Panc1 (cell line): ENCODE data around the gene ZNF224. TPM values are rescaled to one million over a fixed set of nuclear protein-coding genes. Genes with fewer than 3 reads are reported as not detected.
A peak's percentile ranks its signal among the peaks of the same experiment; 100 is the strongest.

Experiments
- ATAC-seq: fragments of 200-7000 bp; cut with Tn5 transposase; 2 replicates; pipeline ENCODE4 v1.9.1; 2020; ENCODE audit warnings: mild to moderate bottlenecking, moderate library complexity
- BruUV-seq: library from RNA; stranded (reverse); fragments of 400-500 nt; replicated peaks from 2 replicates; lab custom pipeline; 2021; lab: Mats Ljungman, UMichigan
- CTCF ChIA-PET: fragments of 300-600 bp; sonication (Branson Sonifier 250); formaldehyde crosslinking; loops from one replicate; lab custom pipeline; 2022; ENCODE audit warnings: antibody characterized with exemption; lab: Charles Lee
- POLR2A ChIA-PET: fragments of 300-600 bp; sonication (Branson Sonifier 250); formaldehyde crosslinking; loops from one replicate; lab custom pipeline; 2022; ENCODE audit warnings: antibody characterized with exemption; lab: Charles Lee
- DNase-seq: peaks from one replicate; pipeline ENCODE4 v3.0.0-alpha.2; 2010; ENCODE audit warnings: low read depth, low spot score
- H3K27ac ChIP-seq: 2 replicates; pipeline ENCODE4 v1.5.1; 2011; ENCODE audit warnings: mild to moderate bottlenecking, low read length, inconsistent platforms
- H3K27me3 ChIP-seq: fragments of 200-500 bp; sonication (Bioruptor generic); 2 replicates; pipeline ENCODE4 v1.6.0; 2014; ENCODE audit warnings: low read length, inconsistent platforms; ENCODE audit not compliant: control insufficient read depth, insufficient read depth
- H3K36me3 ChIP-seq: fragments of 200-500 bp; sonication (Bioruptor generic); 2 replicates; pipeline ENCODE4 v1.5.1; 2014; ENCODE audit warnings: inconsistent platforms, mild to moderate bottlenecking, low read length, moderate library complexity; ENCODE audit not compliant: control insufficient read depth, insufficient read depth
- H3K4me1 ChIP-seq: 2 replicates; pipeline ENCODE4 v1.5.1; 2011; ENCODE audit warnings: inconsistent platforms, mild to moderate bottlenecking, low read length, moderate library complexity; ENCODE audit not compliant: control insufficient read depth, insufficient read depth
- H3K4me3 ChIP-seq, 2 experiments: 2 replicates each; pipeline ENCODE4 v1.5.1; 2011 to 2012; ENCODE audit warnings: low read depth in 2 of 2, low read length in 2 of 2, mild to moderate bottlenecking in 2 of 2, inconsistent platforms in 1 of 2, moderate library complexity in 1 of 2
- H3K9me3 ChIP-seq: fragments of 200-500 bp; sonication (Bioruptor generic); 2 replicates; pipeline ENCODE4 v1.5.1; 2014; ENCODE audit warnings: low read depth, mild to moderate bottlenecking, inconsistent platforms, low read length, moderate library complexity; ENCODE audit not compliant: control insufficient read depth, insufficient read depth
- POLR2AphosphoS5 ChIP-seq: IDR thresholded peaks from 2 replicates; pipeline ENCODE4 v1.6.1; 2012; ENCODE audit warnings: mild to moderate bottlenecking, low read depth, low read length, moderate library complexity
- SIN3A ChIP-seq: IDR thresholded peaks from 2 replicates; pipeline ENCODE4 v1.6.1; 2012; ENCODE audit warnings: low read depth, mild to moderate bottlenecking, low read length, moderate library complexity, borderline replicate concordance; ENCODE audit not compliant: insufficient read depth
- TCF7L2 ChIP-seq: IDR thresholded peaks from 2 replicates; pipeline ENCODE4 v1.6.1; 2011; ENCODE audit warnings: mild to moderate bottlenecking, low read depth, low read length, inconsistent platforms
- in situ Hi-C: cut with HindIII; loops from 2 replicates; pipeline ENCODE4 v1.10.0; 2016; ENCODE audit warnings: low sequenced_read_pairs, low pct_unique_long_range_greater_than_20kb
- intact Hi-C: fragments of 100-400 bp; cut with micrococcal nuclease; formaldehyde crosslinking; loops from one replicate; pipeline ENCODE4 v1.10.0; 2022; ENCODE audit not compliant: unreplicated experiment
- total RNA-seq: library from RNA; stranded (reverse); gene quantifications from one replicate; pipeline ENCODE4 v1.2.1, GENCODE V29; 2021; ENCODE audit not compliant: unreplicated experiment
- TF ChIP-seq, protein P1 (sequence below), 2 experiments: IDR thresholded peaks; 2 replicates each; pipeline ENCODE4 v1.6.1; 2011 to 2012; ENCODE audit warnings: low read depth in 2 of 2, control low read depth in 1 of 2, low read length in 1 of 2, mild to moderate bottlenecking in 1 of 2, moderate library complexity in 1 of 2; ENCODE audit not compliant: insufficient read depth in 1 of 2
- TF ChIP-seq, protein P2 (sequence below): fragments of 450-650 bp; IDR thresholded peaks from 2 replicates; pipeline ENCODE4 v1.5.1; 2017; ENCODE audit warnings: mild to moderate bottlenecking

Gene ZNF224
- total RNA-seq, 1 experiment from 2014 or later: 13.4 TPM

DNA sequence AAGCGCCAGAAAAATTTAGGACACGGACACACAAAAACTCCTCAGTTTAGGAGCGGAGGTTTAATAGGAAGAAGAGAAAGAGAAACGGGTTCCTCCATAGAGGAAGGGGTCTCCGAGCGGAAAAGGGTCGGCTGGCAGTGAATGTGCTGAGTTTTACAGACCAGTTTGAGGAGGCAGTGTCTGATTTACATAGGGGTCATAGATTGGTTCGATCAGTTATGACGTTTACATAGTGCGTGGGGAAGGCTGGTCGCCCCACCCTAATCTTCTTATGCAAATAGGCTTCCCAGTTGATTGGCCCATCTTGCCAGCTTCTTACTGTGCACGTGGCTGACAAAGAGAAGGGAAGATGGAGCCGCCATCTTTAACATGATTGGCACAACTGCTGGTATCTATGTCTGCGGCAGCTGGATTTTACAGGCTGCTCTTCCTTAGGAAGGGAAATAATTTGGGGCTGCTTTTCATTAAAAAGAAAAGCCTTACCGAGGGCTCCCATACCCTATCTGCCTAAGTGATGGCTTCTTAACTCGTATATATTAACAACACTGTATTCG is 17.8 kb downstream of the ZNF224 start:
- no peaks in the 10 kb centered on the region; the same call in none of the 2 replicates for H3K36me3 ChIP-seq
- intact Hi-C loops: no loop called here
- POLR2A ChIA-PET: no interaction called here
- TF ChIP-seq POLR2AphosphoS5: no peak
- no peaks in the 10 kb centered on the region for H3K4me1 ChIP-seq
- in situ Hi-C loops: no loop called here
- H3K4me3 ChIP-seq: peak overlapping the region; percentile 89 to 96
- peak overlapping the region; percentile 84; the same call in 1 of the 2 replicates for H3K27ac ChIP-seq
- DNase-seq: no peak
- CTCF ChIA-PET: no interaction called here
- H3K9me3 ChIP-seq: peaks cover 19% of the 10 kb centered on the region; the same call in 1 of the 2 replicates
- no peaks in the 10 kb centered on the region for H3K27me3 ChIP-seq
- ATAC-seq: no peak
- no TSS peak for BruUV-seq

DNA sequence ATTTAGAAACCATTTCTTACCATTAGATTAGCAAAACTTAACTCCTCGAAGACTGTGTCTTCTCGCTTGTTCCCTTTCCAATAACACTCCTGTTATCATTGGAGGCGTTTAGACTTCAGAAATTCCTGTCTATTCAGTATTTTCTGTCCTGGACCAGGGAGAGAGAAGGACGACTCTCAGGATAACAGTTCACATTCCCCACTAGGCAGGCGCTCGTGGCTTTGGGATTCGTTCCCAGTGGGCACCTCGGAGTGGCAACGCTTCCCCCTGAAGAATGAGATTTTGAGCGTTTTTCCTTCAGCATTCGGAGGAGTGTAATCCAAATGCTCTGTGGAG is 18.6 kb downstream of the ZNF224 start:
- Histone ChIP-seq H3K36me3 (no peaks in the 10 kb centered on the region; the same call in none of the 2 replicates), H3K4me3 (peak overlapping the region; percentile 89 to 96), H3K4me1 (no peaks in the 10 kb centered on the region), H3K9me3 (peaks cover 16% of the 10 kb centered on the region; the same call in 1 of the 2 replicates), H3K27ac (peak overlapping the region; percentile 84), H3K27me3 (no peaks in the 10 kb centered on the region)
- BruUV-seq: no TSS peak
- TF ChIP-seq, protein P1, sequence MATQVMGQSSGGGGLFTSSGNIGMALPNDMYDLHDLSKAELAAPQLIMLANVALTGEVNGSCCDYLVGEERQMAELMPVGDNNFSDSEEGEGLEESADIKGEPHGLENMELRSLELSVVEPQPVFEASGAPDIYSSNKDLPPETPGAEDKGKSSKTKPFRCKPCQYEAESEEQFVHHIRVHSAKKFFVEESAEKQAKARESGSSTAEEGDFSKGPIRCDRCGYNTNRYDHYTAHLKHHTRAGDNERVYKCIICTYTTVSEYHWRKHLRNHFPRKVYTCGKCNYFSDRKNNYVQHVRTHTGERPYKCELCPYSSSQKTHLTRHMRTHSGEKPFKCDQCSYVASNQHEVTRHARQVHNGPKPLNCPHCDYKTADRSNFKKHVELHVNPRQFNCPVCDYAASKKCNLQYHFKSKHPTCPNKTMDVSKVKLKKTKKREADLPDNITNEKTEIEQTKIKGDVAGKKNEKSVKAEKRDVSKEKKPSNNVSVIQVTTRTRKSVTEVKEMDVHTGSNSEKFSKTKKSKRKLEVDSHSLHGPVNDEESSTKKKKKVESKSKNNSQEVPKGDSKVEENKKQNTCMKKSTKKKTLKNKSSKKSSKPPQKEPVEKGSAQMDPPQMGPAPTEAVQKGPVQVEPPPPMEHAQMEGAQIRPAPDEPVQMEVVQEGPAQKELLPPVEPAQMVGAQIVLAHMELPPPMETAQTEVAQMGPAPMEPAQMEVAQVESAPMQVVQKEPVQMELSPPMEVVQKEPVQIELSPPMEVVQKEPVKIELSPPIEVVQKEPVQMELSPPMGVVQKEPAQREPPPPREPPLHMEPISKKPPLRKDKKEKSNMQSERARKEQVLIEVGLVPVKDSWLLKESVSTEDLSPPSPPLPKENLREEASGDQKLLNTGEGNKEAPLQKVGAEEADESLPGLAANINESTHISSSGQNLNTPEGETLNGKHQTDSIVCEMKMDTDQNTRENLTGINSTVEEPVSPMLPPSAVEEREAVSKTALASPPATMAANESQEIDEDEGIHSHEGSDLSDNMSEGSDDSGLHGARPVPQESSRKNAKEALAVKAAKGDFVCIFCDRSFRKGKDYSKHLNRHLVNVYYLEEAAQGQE (IDR thresholded peaks at IDR 0.05; ENCODE audit: insufficient read depth in 1 of 2, low read depth in 2 of 2, low read length in 1 of 2): no peak
- TF ChIP-seq POLR2AphosphoS5: no peak
- no peak for TF ChIP-seq SIN3A
- TF ChIP-seq TCF7L2: no peak
- TF ChIP-seq, protein P2, sequence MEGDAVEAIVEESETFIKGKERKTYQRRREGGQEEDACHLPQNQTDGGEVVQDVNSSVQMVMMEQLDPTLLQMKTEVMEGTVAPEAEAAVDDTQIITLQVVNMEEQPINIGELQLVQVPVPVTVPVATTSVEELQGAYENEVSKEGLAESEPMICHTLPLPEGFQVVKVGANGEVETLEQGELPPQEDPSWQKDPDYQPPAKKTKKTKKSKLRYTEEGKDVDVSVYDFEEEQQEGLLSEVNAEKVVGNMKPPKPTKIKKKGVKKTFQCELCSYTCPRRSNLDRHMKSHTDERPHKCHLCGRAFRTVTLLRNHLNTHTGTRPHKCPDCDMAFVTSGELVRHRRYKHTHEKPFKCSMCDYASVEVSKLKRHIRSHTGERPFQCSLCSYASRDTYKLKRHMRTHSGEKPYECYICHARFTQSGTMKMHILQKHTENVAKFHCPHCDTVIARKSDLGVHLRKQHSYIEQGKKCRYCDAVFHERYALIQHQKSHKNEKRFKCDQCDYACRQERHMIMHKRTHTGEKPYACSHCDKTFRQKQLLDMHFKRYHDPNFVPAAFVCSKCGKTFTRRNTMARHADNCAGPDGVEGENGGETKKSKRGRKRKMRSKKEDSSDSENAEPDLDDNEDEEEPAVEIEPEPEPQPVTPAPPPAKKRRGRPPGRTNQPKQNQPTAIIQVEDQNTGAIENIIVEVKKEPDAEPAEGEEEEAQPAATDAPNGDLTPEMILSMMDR: no peak
- CTCF ChIA-PET: no interaction called here
- intact Hi-C loops: no loop called here
- POLR2A ChIA-PET: no interaction called here
- ATAC-seq (peak; percentile 51), DNase-seq (no peak)
- in situ Hi-C loops: no loop called here

DNA sequence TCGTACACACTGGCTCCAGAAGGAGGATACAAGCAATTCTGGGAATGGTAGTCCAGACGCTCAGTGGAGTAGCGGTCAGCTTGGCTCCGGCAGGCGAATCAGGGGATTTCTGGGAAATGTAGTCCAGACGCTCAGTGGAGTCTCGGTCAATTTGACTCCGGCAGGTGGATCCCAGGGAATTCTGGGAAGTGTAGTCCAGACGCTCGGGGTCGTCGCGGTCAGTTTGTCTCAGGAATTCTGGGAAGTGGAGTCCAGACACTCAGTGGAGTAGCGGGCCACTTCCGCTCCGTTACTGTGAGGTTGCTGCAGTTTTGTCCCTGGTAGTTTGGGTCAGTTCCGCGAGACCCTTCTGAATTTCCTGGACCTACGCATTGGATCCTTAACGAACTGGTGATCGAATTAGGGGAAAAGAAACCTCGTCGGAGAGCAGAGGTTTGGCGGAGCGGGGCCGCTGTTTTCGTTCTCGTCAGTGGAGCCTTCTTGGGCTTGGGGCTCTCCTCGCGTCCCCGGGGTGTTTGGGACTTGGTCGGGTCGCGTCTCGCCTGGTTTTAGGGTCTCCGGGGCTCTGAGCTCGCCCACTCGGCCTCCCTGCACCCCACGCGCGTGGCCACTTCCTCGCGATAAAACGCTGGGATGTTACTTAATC is 19.1 kb downstream of the ZNF224 start, which contains the start of gene ZNF225:
Gene ZNF225 (plus strand): TSS at position 262 of the 646 bp plus-strand sequence. CDS start 2,429 bp downstream, outside the sequence.
- H3K36me3 ChIP-seq: no peaks in the 10 kb centered on the region; the same call in none of the 2 replicates
- peaks cover 11% of the 10 kb centered on the region; the same call in 1 of the 2 replicates for H3K9me3 ChIP-seq
- H3K27ac ChIP-seq: peak within 1 kb of the TSS; percentile 84
- DNase-seq: peak; percentile 90
- ATAC-seq: peak; percentile 99
- H3K4me1 ChIP-seq: no peaks in the 10 kb centered on the region
- intact Hi-C loops (no loop called here), in situ Hi-C loops (no loop called here)
- ChIA-PET POLR2A (interaction anchor here (0.6 to 0.7 kb wide), 2 partner anchors 215 to 334 kb away, joined by 3 to 5 read pairs; no protein-coding TSS in a partner anchor), CTCF (no interaction called here)
- TF ChIP-seq SIN3A: 0 out of 2 replicates have a peak, but pooled peaks have one; percentile 43
- TF ChIP-seq POLR2AphosphoS5: peak; percentile 51; the same call in 1 of the 2 replicates
- TF ChIP-seq TCF7L2: no peak
- no TSS peak for BruUV-seq
- H3K4me3 ChIP-seq: peak within 1 kb of the TSS; percentile 89 to 96
- no peaks in the 10 kb centered on the region for H3K27me3 ChIP-seq
